Astrocyte (in vitro differentiated cells and primary cell): ENCODE results near the gene PCNT. TPM values are rescaled to one million over a fixed set of nuclear protein-coding genes. Genes with fewer than 3 reads are reported as not detected.

Experiments
- DNase-seq: peaks from one replicate; pipeline ENCODE4 v3.0.0-alpha.2; 2010; ENCODE audit warnings: low read depth
- FAIRE-seq: peaks from 2 replicates; lab custom pipeline; 2011; peaks lifted over from hg19 to GRCh38; lab: Jason Lieb, UNC
- H2AFZ ChIP-seq: 2 replicates; pipeline ENCODE4 v1.6.0; 2012; ENCODE audit warnings: low read depth, low read length, inconsistent platforms
- H3K27ac ChIP-seq: 2 replicates; pipeline ENCODE4 v1.5.1; 2011; ENCODE audit warnings: low read depth, low read length, inconsistent platforms
- H3K27me3 ChIP-seq: 2 replicates; pipeline ENCODE4 v1.6.0; 2011; ENCODE audit warnings: low read length, inconsistent platforms; ENCODE audit not compliant: insufficient read depth
- H3K36me3 ChIP-seq: 2 replicates; pipeline ENCODE4 v1.5.1; 2011; ENCODE audit warnings: low read length, inconsistent platforms; ENCODE audit not compliant: insufficient read depth
- H3K4me1 ChIP-seq: 2 replicates; pipeline ENCODE4 v1.5.1; 2011; ENCODE audit warnings: low read length, inconsistent platforms; ENCODE audit not compliant: insufficient read depth
- H3K4me2 ChIP-seq: 2 replicates; pipeline ENCODE4 v1.6.0; 2012; ENCODE audit warnings: low read length, inconsistent platforms
- H3K4me3 ChIP-seq: 2 replicates; pipeline ENCODE4 v1.5.1; 2011; ENCODE audit warnings: low read depth, mild to moderate bottlenecking, low read length, inconsistent platforms; ENCODE audit not compliant: insufficient read depth
- H3K79me2 ChIP-seq: 2 replicates; pipeline ENCODE4 v1.6.0; 2012; ENCODE audit warnings: mild to moderate bottlenecking, low read length, inconsistent platforms; ENCODE audit not compliant: insufficient read depth
- H3K9ac ChIP-seq: 2 replicates; pipeline ENCODE4 v1.6.0; 2012; ENCODE audit warnings: mild to moderate bottlenecking, low read length, inconsistent platforms
- H3K9me3 ChIP-seq: 2 replicates; pipeline ENCODE4 v1.5.1; 2012; ENCODE audit warnings: low read depth, mild to moderate bottlenecking, low read length, inconsistent platforms; ENCODE audit not compliant: insufficient read depth
- H4K20me1 ChIP-seq: 2 replicates; pipeline ENCODE4 v1.6.0; 2012; ENCODE audit warnings: low read length, inconsistent platforms; ENCODE audit not compliant: insufficient read depth
- H3K27ac Mint-ChIP-seq: one replicate; pipeline ENCODE4 v1.8.0; 2021; ENCODE audit warnings: mild to moderate bottlenecking, mixed read lengths; ENCODE audit not compliant: unreplicated experiment
- H3K27me3 Mint-ChIP-seq: one replicate; pipeline ENCODE4 v1.8.0; 2021; ENCODE audit warnings: low read depth, mixed read lengths; ENCODE audit not compliant: unreplicated experiment
- H3K36me3 Mint-ChIP-seq: one replicate; pipeline ENCODE4 v1.8.0; 2021; ENCODE audit warnings: low read depth, mixed read lengths; ENCODE audit not compliant: unreplicated experiment
- H3K4me1 Mint-ChIP-seq: one replicate; pipeline ENCODE4 v1.8.0; 2021; ENCODE audit warnings: low read depth, mixed read lengths; ENCODE audit not compliant: unreplicated experiment
- H3K4me3 Mint-ChIP-seq: one replicate; pipeline ENCODE4 v1.8.0; 2021; ENCODE audit warnings: mild to moderate bottlenecking, moderate library complexity, mixed read lengths; ENCODE audit not compliant: unreplicated experiment
- H3K9me3 Mint-ChIP-seq: one replicate; pipeline ENCODE4 v1.8.0; 2021; ENCODE audit warnings: mild to moderate bottlenecking, mixed read lengths; ENCODE audit not compliant: unreplicated experiment
- EZH2 ChIP-seq: IDR thresholded peaks from 2 replicates; pipeline ENCODE4 v1.6.1; 2012; ENCODE audit warnings: mild to moderate bottlenecking, low read length, inconsistent platforms; ENCODE audit not compliant: insufficient read depth
- total RNA-seq: library from RNA; stranded (reverse); gene quantifications from 2 replicates; pipeline ENCODE4 v1.2.1, GENCODE V29; 2021
- TF ChIP-seq, protein P1 (sequence below): IDR thresholded peaks from 2 replicates; pipeline ENCODE4 v1.5.1; 2011; ENCODE audit warnings: low read depth, mild to moderate bottlenecking, inconsistent platforms, low read length, moderate library complexity; ENCODE audit not compliant: insufficient read depth

The PCNT gene
- total RNA-seq, 1 donor from 2014 or later: 19.9 TPM

DNA sequence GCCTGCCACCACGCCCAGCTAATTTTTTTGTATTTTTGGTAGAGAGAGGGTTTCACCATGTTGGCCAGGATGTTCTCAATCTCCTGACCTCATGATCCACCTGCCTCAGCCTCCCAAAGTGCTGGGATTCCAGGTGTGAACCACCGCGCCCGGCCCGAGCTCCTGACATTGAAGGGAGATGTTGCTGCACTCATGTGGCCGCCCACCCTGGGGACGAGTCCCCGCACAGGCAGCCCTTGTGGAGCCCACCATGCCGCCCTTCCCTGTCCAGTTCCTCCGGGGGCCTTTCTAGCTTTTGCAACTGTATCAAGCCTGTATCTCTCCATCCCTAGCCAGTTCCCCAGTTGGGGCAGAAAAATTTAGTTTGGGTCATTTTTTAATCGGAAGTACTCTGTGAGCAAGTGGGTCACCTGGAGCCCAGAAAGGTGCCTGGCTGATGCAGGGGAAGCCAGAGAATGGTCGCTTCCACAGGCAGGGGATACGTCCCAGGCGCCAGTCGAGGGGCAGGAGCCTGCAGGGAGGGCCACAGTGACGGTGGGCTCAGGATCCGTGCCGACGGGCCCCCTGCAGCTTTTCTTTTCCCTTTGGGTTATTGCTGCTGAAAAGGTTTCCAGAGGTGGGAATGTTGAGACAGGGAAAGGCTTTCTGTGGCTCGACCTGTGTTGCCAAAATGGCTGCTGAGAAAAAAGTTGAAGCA, 20.4 kb downstream of the PCNT start:
- H3K4me3 Mint-ChIP-seq: no peak overlapping the region
- Histone ChIP-seq H3K27me3 (no peaks in the 10 kb centered on the region), H3K79me2 (peaks cover 41% of the 10 kb centered on the region), H3K4me3 (no peak overlapping the region), H3K27ac (no peak overlapping the region), H3K4me1 (no peaks in the 10 kb centered on the region), H4K20me1 (peaks cover 20% of the 10 kb centered on the region), H3K4me2 (no peak overlapping the region), H3K9ac (no peak overlapping the region), H3K36me3 (peaks cover 12% of the 10 kb centered on the region), H3K9me3 (no peaks in the 10 kb centered on the region), H2AFZ (no peak overlapping the region)
- TF ChIP-seq, protein P1, sequence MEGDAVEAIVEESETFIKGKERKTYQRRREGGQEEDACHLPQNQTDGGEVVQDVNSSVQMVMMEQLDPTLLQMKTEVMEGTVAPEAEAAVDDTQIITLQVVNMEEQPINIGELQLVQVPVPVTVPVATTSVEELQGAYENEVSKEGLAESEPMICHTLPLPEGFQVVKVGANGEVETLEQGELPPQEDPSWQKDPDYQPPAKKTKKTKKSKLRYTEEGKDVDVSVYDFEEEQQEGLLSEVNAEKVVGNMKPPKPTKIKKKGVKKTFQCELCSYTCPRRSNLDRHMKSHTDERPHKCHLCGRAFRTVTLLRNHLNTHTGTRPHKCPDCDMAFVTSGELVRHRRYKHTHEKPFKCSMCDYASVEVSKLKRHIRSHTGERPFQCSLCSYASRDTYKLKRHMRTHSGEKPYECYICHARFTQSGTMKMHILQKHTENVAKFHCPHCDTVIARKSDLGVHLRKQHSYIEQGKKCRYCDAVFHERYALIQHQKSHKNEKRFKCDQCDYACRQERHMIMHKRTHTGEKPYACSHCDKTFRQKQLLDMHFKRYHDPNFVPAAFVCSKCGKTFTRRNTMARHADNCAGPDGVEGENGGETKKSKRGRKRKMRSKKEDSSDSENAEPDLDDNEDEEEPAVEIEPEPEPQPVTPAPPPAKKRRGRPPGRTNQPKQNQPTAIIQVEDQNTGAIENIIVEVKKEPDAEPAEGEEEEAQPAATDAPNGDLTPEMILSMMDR: no peak
- no peak for TF ChIP-seq EZH2
- peaks cover 26% of the 10 kb centered on the region for H3K36me3 Mint-ChIP-seq
- H3K9me3 Mint-ChIP-seq: no peaks in the 10 kb centered on the region
- DNase-seq: no peak
- H3K27me3 Mint-ChIP-seq: no peaks in the 10 kb centered on the region
- FAIRE-seq: no peak
- H3K27ac Mint-ChIP-seq: no peak overlapping the region
- H3K4me1 Mint-ChIP-seq: peaks cover 2% of the 10 kb centered on the region

DNA sequence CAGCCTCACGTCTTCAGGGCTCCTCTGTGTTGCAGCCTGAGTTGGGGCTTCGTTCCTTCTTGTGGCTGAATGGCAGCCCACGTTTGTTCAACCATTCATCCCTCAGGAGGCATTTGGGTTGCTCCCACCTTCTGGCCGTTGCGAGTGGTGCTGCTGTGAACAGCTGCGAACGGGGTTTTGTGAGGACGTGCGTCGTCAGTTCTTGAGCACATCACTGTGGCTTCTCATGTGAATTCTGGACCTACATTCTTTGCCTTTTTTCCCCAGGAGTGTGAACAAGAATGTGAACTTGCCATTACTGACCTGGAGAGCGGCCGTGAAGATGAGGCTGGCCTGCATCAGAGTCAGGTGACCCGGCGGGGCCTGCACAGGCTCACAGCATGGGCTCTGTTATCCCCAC, 21.9 kb downstream of the PCNT start:
- Histone ChIP-seq H3K9me3 (no peaks in the 10 kb centered on the region), H3K4me3 (no peak overlapping the region), H3K36me3 (peaks cover 16% of the 10 kb centered on the region), H4K20me1 (peaks cover 20% of the 10 kb centered on the region), H3K27me3 (no peaks in the 10 kb centered on the region), H2AFZ (no peak overlapping the region), H3K9ac (no peak overlapping the region), H3K4me2 (no peak overlapping the region), H3K27ac (no peak overlapping the region), H3K79me2 (peaks cover 33% of the 10 kb centered on the region), H3K4me1 (no peaks in the 10 kb centered on the region)
- no peaks in the 10 kb centered on the region for H3K9me3 Mint-ChIP-seq
- H3K4me3 Mint-ChIP-seq: no peak overlapping the region
- TF ChIP-seq, protein P1: no peak
- TF ChIP-seq EZH2: no peak
- no peak overlapping the region for H3K27ac Mint-ChIP-seq
- H3K36me3 Mint-ChIP-seq: peaks cover 12% of the 10 kb centered on the region
- DNase-seq: no peak
- H3K4me1 Mint-ChIP-seq: peaks cover 2% of the 10 kb centered on the region
- FAIRE-seq: no peak
- no peaks in the 10 kb centered on the region for H3K27me3 Mint-ChIP-seq
